GDM1 (cell line): ENCODE data around the gene SENP1.

Source experiments
- DNase-seq: peaks from one replicate; lab custom pipeline; 2025; lab: John Stamatoyannopoulos, UW

The SENP1 gene

GRCh38 chr12:48036818-48037217 is 69.1 kb downstream of the SENP1 start:
- no peak for DNase-seq

GRCh38 chr12:48034835-48035805 is 70.8 kb downstream of the SENP1 start:
- DNase-seq: no peak

- DNase-seq: no peak
These were observed 72.4 kb downstream of the SENP1 start for GRCh38 chr12:48033451-48033850.

- DNase-seq: no peak
These were observed 73.3 kb downstream of the SENP1 start for GRCh38 chr12:48032597-48032996.

- no peak for DNase-seq
These were observed 74.5 kb downstream of the SENP1 start for GRCh38 chr12:48031135-48031960.

- no peak for DNase-seq
These were observed 75.7 kb downstream of the SENP1 start for GRCh38 chr12:48030173-48030650.

- peak; percentile 14 for DNase-seq
These were observed 76.2 kb downstream of the SENP1 start for GRCh38 chr12:48029491-48030172.

- DNase-seq: peak; percentile 58
These were observed 77.1 kb downstream of the SENP1 start for GRCh38 chr12:48028541-48029431.

GRCh38 chr12:48027183-48028002 is 78.5 kb downstream of the SENP1 start:
- peak; percentile 69 for DNase-seq

- no peak for DNase-seq
These were observed 79.6 kb downstream of the SENP1 start for GRCh38 chr12:48026060-48026827.

- no peak for DNase-seq
These were observed 80.6 kb downstream of the SENP1 start for GRCh38 chr12:48025281-48025680.

- no peak for DNase-seq
These were observed 81.1 kb downstream of the SENP1 start for GRCh38 chr12:48024735-48025134.

- DNase-seq: no peak
These were observed 82.5 kb downstream of the SENP1 start for GRCh38 chr12:48023386-48023785.

- no peak for DNase-seq
These were observed 83.0 kb downstream of the SENP1 start for GRCh38 chr12:48022676-48023385.

- no peak for DNase-seq
These were observed 83.7 kb downstream of the SENP1 start for GRCh38 chr12:48022180-48022521.

GRCh38 chr12:48021485-48022179 is 84.2 kb downstream of the SENP1 start:
- DNase-seq: no peak

GRCh38 chr12:48019639-48020265 is 86.1 kb downstream of the SENP1 start:
- no peak for DNase-seq

- no peak for DNase-seq
These were observed 87.3 kb downstream of the SENP1 start for GRCh38 chr12:48018618-48018995.
